ENCODE results near the gene AARSD1. TPM values are rescaled to one million over a fixed set of nuclear protein-coding genes. Genes with fewer than 3 reads are reported as not detected.

AARSD1 gene
- polyA plus RNA-seq, 3 donors from 2014 or later: 36.2 to 46.7 (median 36.4) TPM

DNA sequence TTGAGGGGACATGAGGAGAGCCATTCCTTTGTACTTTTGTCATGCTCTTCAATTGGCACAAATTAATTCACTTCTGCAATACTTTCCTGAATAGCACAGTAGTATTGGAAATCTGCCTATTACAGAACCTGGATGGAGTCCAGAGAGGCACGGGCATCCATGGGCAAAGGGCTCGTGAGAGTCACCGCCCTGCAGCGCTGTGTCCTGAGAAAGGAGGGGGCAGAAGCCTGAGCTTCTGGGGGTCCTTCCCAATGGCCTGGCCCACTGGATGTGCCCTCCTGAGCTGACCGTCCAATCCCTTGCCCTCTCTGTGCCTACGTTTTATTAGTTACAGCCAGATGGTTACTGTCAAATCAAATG is 60.2 kb downstream of the AARSD1 start:
- H3K4me1 Mint-ChIP-seq: no peaks in the 10 kb centered on the region
- no peaks in the 10 kb centered on the region for H3K36me3 Mint-ChIP-seq

DNA sequence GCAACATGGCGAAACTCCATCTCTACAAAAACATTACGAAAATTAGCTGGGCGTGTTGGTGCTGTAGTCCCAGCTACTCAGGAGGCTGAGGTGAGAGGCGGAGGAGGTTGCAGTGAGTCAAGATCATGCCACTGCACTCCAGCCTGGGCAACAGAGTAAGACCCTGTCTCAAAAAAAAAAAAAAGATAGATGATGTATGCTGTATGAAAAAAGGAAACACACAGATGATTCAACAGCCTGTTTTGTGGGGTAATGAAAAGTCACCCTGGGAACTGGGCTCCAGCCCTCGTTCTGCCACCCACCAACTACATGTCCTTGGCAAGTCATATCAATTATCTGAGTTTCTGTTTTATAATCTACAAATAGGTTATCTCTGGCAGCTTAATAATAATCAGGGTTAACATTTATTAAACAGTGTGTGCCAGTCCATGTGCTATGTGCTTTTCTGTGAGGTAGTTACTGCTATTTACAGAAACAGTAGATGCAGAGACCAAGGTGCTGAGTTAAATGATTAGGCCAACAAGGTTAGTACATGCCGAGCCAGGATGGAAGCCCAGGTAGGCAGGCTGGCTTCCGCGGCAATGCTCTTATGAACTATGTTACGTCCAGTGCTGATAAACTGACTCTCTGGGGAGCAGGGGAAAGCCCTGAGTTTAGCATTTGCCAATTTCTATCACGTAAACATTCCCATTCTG is 62.6 kb downstream of the AARSD1 start:
- Mint-ChIP-seq H3K27me3 (ENCODE audit: low read depth in 3 of 3) (peaks cover 5 to 9% (median 5%) of the 10 kb centered on the region in 3 donors), H3K9me3 (no peaks in the 10 kb centered on the region), H3K4me3 (no peak overlapping the region), H3K27ac (no peak overlapping the region), H3K4me1 (no peaks in the 10 kb centered on the region), H3K36me3 (no peaks in the 10 kb centered on the region)
- DNase-seq: no peak

More for the DNA sequence above, 60.2 kb downstream of the AARSD1 start:
- Mint-ChIP-seq H3K27ac (no peak overlapping the region), H3K4me3 (no peak overlapping the region), H3K9me3 (no peaks in the 10 kb centered on the region), H3K27me3 (ENCODE audit: low read depth in 3 of 3) (peaks cover 3 to 7% (median 5%) of the 10 kb centered on the region in 3 donors)
- DNase-seq: no peak

Other genes with a start within 250 kb of the AARSD1 start
- gene EZH1, start 219.4 kb downstream of the AARSD1 start, polyA plus RNA-seq: 10 to 100 TPM in 2 of 3 donors, 1 to 10 TPM in 1; 9.8 to 32.3 (median 19.5) TPM
- not detected for gene RAMP2, start 203.2 kb downstream of the AARSD1 start, polyA plus RNA-seq
- gene VPS25, start 191.0 kb downstream of the AARSD1 start, polyA plus RNA-seq: 10 to 100 TPM; 60.2 to 94.1 (median 90.2) TPM
- not detected for gene WNK4, start 183.8 kb downstream of the AARSD1 start, polyA plus RNA-seq
- 100 to 1,000 TPM; 162 to 221 (median 186) TPM for gene COA3, start 165.8 kb downstream of the AARSD1 start, polyA plus RNA-seq
- gene CNTD1, start 165.6 kb downstream of the AARSD1 start, polyA plus RNA-seq: under 1 TPM in 2 of 3 donors, not detected in 1; 0.10 to 0.40 TPM
- gene BECN1, start 140.2 kb downstream of the AARSD1 start, polyA plus RNA-seq: 100 to 1,000 TPM in 2 of 3 donors, 10 to 100 TPM in 1; 97.6 to 163 (median 135) TPM
- gene PSME3, start 131.1 kb downstream of the AARSD1 start, polyA plus RNA-seq: 100 to 1,000 TPM; 122 to 200 (median 161) TPM
- under 1 TPM in 1 of 3 donors, not detected in 2; 0.12 TPM for gene AOC2, start 119.9 kb downstream of the AARSD1 start, polyA plus RNA-seq
- not detected for gene AOC3, start 113.3 kb downstream of the AARSD1 start, polyA plus RNA-seq
- gene G6PC1, start 63.7 kb downstream of the AARSD1 start, polyA plus RNA-seq: not detected
- gene PTGES3L, start 15.6 kb upstream of the AARSD1 start, polyA plus RNA-seq: not detected
- gene RUNDC1, start 16.1 kb upstream of the AARSD1 start, polyA plus RNA-seq: 10 to 100 TPM; 10.2 to 16.5 (median 13.0) TPM
- 1,000 to 10,000 TPM in 2 of 3 donors, 100 to 1,000 TPM in 1; 807 to 2,182 (median 1,177) TPM for gene RPL27, start 34.0 kb upstream of the AARSD1 start, polyA plus RNA-seq
- 100 to 1,000 TPM; 127 to 130 (median 129) TPM for gene IFI35, start 42.3 kb upstream of the AARSD1 start, polyA plus RNA-seq
- gene VAT1, start 57.9 kb upstream of the AARSD1 start, polyA plus RNA-seq: 10 to 100 TPM; 33.7 to 56.3 (median 34.5) TPM
- not detected for gene RND2, start 60.8 kb upstream of the AARSD1 start, polyA plus RNA-seq
- gene BRCA1, start 160.9 kb upstream of the AARSD1 start, polyA plus RNA-seq: 1 to 10 TPM; 1.1 to 7.2 (median 5.8) TPM
- 10 to 100 TPM; 59.3 to 96.7 (median 78.5) TPM for gene NBR1, start 206.8 kb upstream of the AARSD1 start, polyA plus RNA-seq
- gene TMEM106A, start 247.4 kb upstream of the AARSD1 start, polyA plus RNA-seq: 1 to 10 TPM; 2.5 to 7.9 (median 3.5) TPM